ENCODE measurements around the gene RSAD1.

RSAD1 gene

GRCh38 chr17:50459756-50460155 lies 18.9 kb upstream of the RSAD1 start:
- no peak overlapping the region for H3K27ac ChIP-seq

GRCh38 chr17:50460831-50461526 lies 17.7 kb upstream of the RSAD1 start:
- no peak for TF ChIP-seq CTCF (IDR thresholded peaks at IDR 0.05)
- no peak for TF ChIP-seq ZFX (IDR thresholded peaks at IDR 0.05; ENCODE audit: borderline replicate concordance)
- no peak overlapping the region for H3K27ac ChIP-seq

More at GRCh38 chr17:50459756-50460155, 18.9 kb upstream of the RSAD1 start:
- TF ChIP-seq ZFX (IDR thresholded peaks at IDR 0.05; ENCODE audit: borderline replicate concordance) (no peak), CTCF (IDR thresholded peaks at IDR 0.05) (no peak)

- TF ChIP-seq ZFX (IDR thresholded peaks at IDR 0.05; ENCODE audit: borderline replicate concordance) (no peak), CTCF (IDR thresholded peaks at IDR 0.05) (no peak)
- H3K27ac ChIP-seq, result no peak overlapping the region
These were observed 17.0 kb upstream of the RSAD1 start for GRCh38 chr17:50461550-50462132.

- no peak overlapping the region for H3K27ac ChIP-seq
- TF ChIP-seq ZFX (IDR thresholded peaks at IDR 0.05; ENCODE audit: borderline replicate concordance), result no peak
- TF ChIP-seq CTCF (IDR thresholded peaks at IDR 0.05), result no peak
These were observed 16.2 kb upstream of the RSAD1 start for GRCh38 chr17:50462446-50462845.

GRCh38 chr17:50464121-50464520 lies 14.5 kb upstream of the RSAD1 start:
- no peak overlapping the region for H3K27ac ChIP-seq
- TF ChIP-seq ZFX (IDR thresholded peaks at IDR 0.05; ENCODE audit: borderline replicate concordance) (no peak), CTCF (IDR thresholded peaks at IDR 0.05) (no peak)

GRCh38 chr17:50464736-50465135 lies 13.9 kb upstream of the RSAD1 start:
- no peak for TF ChIP-seq CTCF (IDR thresholded peaks at IDR 0.05)
- no peak for TF ChIP-seq ZFX (IDR thresholded peaks at IDR 0.05; ENCODE audit: borderline replicate concordance)
- no peak overlapping the region for H3K27ac ChIP-seq

- TF ChIP-seq ZFX (IDR thresholded peaks at IDR 0.05; ENCODE audit: borderline replicate concordance), result no peak
- no peak for TF ChIP-seq CTCF (IDR thresholded peaks at IDR 0.05)
- no peak overlapping the region for H3K27ac ChIP-seq
These were observed 13.5 kb upstream of the RSAD1 start for GRCh38 chr17:50465171-50465570.
